ENCODE data around the gene BRSK1. TPM values are rescaled to one million over a fixed set of nuclear protein-coding genes. Genes with fewer than 3 reads are reported as not detected.

Gene BRSK1
- total and polyA plus RNA-seq, 10 of the 15 experiments (the other 5 are each of a cell fraction or from before 2014, with no cell fraction given), result 0.03 to 0.76 (median 0.25) TPM; not detected in 4

DNA sequence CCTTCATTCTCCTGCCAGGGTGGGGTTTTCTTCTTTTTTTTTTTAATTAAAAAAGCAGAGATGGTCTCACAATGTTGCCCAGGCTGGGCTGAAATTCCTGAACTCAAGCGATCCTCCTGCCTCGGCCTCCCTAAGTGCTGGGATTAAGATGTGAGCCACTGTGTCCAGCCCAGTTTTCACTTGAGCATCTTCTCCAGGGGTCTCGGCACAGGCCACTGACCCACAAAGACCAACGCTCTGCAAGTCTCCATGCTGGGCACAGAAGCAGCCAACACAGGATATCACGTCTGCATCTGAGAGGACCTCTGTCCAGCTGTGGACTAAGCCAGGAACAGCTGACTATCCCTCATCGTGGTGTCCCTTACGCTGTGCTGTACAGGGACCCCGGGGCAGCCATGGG, 45.8 kb upstream of the BRSK1 start:
- no peak overlapping the region for H3K27ac ChIP-seq (ENCODE audit: control insufficient read depth, insufficient read depth)
- H3K27me3 ChIP-seq (replicated peaks in 1 of 2; ENCODE audit: control insufficient read depth in 2 of 2, insufficient read depth in 2 of 2, low read length in 1 of 2), result no peaks in the 10 kb centered on the region
- in situ Hi-C loops (cut with MboI) (no loop called here), intact Hi-C loops (cut with micrococcal nuclease; ENCODE audit: unreplicated experiment) (no loop called here)
- H3K9me3 ChIP-seq (replicated peaks; ENCODE audit: control insufficient read depth, insufficient read depth, low read length), result no peaks in the 10 kb centered on the region
- no peak overlapping the region for H2AFZ ChIP-seq (ENCODE audit: control insufficient read depth, low read depth, low read length)
- H3K4me2 ChIP-seq (ENCODE audit: control insufficient read depth, insufficient read depth), result no peak overlapping the region
- SMC1A ChIA-PET (ENCODE audit: uncharacterized antibody, unreplicated experiment), result no interaction called here
- peaks cover 45 to 55% of the 10 kb centered on the region in 2 experiments for H3K36me3 ChIP-seq (ENCODE audit: control insufficient read depth in 2 of 2, insufficient read depth in 2 of 2, low read length in 1 of 2)
- FAIRE-seq (no peak), ATAC-seq (no peak), DNase-seq (ENCODE audit: low read depth, low spot score) (no peak)
- CTCF ChIA-PET, result no interaction called here
- POLR2A ChIA-PET, result no interaction called here
- 95% methylated on average over 8 of the region's 8 CpGs for WGBS (ENCODE audit: insufficient coverage, insufficient replicate concordance, low lambda C conversion rate, missing lambda C conversion rate)
- RAD21 ChIA-PET (ENCODE audit: unreplicated experiment), result no interaction called here
- no peaks in the 10 kb centered on the region for H3K4me1 ChIP-seq (ENCODE audit: control insufficient read depth, insufficient read depth, low read length)
- TF ChIP-seq TCF12 (IDR thresholded peaks at IDR 0.05; ENCODE audit: low read depth, low read length) (no peak), CBX5 (IDR thresholded peaks at IDR 0.05; ENCODE audit: low read depth) (no peak), ETV6 (conservative IDR thresholded peaks at IDR 0.05 in 1 of 2, IDR thresholded peaks at IDR 0.05 in 1 of 2; ENCODE audit: borderline replicate concordance in 1 of 2, low read depth in 1 of 2) (no peak), ZNF217 (IDR thresholded peaks at IDR 0.05) (no peak), MYC (IDR thresholded peaks at IDR 0.05; ENCODE audit: insufficient read depth, insufficient read length, insufficient replicate concordance, low read length, severe bottlenecking) (no peak), STAT3 (IDR thresholded peaks at IDR 0.05; ENCODE audit: low read depth, low read length) (no peak), ZNF274 (IDR thresholded peaks at IDR 0.05; ENCODE audit: insufficient read depth, insufficient read length) (no peak), ZSCAN29 (IDR thresholded peaks at IDR 0.05) (no peak), BCL11A (IDR thresholded peaks at IDR 0.05; ENCODE audit: low read depth, low read length) (no peak), GABPA (IDR thresholded peaks at IDR 0.05; ENCODE audit: low read depth) (no peak), E2F4 (IDR thresholded peaks at IDR 0.05; ENCODE audit: low read depth, low read length) (no peak), SMAD5 (IDR thresholded peaks at IDR 0.05; ENCODE audit: low read depth) (no peak), SMAD1 (IDR thresholded peaks at IDR 0.05; ENCODE audit: low read depth, partially characterized antibody) (no peak), YY1 (IDR thresholded peaks at IDR 0.05; ENCODE audit: low read depth, low read length) (no peak)
- TF ChIP-seq, protein P1, sequence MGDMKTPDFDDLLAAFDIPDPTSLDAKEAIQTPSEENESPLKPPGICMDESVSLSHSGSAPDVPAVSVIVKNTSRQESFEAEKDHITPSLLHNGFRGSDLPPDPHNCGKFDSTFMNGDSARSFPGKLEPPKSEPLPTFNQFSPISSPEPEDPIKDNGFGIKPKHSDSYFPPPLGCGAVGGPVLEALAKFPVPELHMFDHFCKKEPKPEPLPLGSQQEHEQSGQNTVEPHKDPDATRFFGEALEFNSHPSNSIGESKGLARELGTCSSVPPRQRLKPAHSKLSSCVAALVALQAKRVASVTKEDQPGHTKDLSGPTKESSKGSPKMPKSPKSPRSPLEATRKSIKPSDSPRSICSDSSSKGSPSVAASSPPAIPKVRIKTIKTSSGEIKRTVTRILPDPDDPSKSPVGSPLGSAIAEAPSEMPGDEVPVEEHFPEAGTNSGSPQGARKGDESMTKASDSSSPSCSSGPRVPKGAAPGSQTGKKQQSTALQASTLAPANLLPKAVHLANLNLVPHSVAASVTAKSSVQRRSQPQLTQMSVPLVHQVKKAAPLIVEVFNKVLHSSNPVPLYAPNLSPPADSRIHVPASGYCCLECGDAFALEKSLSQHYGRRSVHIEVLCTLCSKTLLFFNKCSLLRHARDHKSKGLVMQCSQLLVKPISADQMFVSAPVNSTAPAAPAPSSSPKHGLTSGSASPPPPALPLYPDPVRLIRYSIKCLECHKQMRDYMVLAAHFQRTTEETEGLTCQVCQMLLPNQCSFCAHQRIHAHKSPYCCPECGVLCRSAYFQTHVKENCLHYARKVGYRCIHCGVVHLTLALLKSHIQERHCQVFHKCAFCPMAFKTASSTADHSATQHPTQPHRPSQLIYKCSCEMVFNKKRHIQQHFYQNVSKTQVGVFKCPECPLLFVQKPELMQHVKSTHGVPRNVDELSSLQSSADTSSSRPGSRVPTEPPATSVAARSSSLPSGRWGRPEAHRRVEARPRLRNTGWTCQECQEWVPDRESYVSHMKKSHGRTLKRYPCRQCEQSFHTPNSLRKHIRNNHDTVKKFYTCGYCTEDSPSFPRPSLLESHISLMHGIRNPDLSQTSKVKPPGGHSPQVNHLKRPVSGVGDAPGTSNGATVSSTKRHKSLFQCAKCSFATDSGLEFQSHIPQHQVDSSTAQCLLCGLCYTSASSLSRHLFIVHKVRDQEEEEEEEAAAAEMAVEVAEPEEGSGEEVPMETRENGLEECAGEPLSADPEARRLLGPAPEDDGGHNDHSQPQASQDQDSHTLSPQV (IDR thresholded peaks at IDR 0.05), result no peak
- TF ChIP-seq, protein P2, sequence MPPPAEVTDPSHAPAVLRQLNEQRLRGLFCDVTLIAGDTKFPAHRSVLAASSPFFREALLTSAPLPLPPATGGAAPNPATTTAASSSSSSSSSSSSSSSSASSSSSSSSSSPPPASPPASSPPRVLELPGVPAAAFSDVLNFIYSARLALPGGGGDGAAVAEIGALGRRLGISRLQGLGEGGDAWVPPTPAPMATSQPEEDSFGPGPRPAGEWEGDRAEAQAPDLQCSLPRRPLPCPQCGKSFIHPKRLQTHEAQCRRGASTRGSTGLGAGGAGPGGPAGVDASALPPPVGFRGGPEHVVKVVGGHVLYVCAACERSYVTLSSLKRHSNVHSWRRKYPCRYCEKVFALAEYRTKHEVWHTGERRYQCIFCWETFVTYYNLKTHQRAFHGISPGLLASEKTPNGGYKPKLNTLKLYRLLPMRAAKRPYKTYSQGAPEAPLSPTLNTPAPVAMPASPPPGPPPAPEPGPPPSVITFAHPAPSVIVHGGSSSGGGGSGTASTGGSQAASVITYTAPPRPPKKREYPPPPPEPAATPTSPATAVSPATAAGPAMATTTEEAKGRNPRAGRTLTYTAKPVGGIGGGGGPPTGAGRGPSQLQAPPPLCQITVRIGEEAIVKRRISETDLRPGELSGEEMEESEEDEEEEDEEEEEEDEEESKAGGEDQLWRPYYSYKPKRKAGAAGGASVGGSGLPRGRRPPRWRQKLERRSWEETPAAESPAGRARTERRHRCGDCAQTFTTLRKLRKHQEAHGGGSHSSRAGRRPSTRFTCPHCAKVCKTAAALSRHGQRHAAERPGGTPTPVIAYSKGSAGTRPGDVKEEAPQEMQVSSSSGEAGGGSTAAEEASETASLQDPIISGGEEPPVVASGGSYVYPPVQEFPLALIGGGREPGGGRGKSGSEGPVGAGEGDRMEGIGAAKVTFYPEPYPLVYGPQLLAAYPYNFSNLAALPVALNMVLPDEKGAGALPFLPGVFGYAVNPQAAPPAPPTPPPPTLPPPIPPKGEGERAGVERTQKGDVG (CRISPR knock-in tag; IDR thresholded peaks at IDR 0.05), result no peak
- TF ChIP-seq, protein P3, sequence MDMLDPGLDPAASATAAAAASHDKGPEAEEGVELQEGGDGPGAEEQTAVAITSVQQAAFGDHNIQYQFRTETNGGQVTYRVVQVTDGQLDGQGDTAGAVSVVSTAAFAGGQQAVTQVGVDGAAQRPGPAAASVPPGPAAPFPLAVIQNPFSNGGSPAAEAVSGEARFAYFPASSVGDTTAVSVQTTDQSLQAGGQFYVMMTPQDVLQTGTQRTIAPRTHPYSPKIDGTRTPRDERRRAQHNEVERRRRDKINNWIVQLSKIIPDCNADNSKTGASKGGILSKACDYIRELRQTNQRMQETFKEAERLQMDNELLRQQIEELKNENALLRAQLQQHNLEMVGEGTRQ (IDR thresholded peaks at IDR 0.05; ENCODE audit: borderline replicate concordance, low read depth, low read length), result no peak
- no peaks in the 10 kb centered on the region for H3K79me2 ChIP-seq (ENCODE audit: control insufficient read depth, insufficient read depth, low read length)
- no TSS peak for BruUV-seq (replicated peaks)
- no peak overlapping the region for H3K4me3 ChIP-seq
- no peaks in the 10 kb centered on the region for H4K20me1 ChIP-seq (ENCODE audit: control insufficient read depth, insufficient read depth)
- H3K9ac ChIP-seq (ENCODE audit: control insufficient read depth, insufficient read depth, low read length), result no peak overlapping the region
